WTC11 (cell line): Measurements from ENCODE around the gene MGRN1.

Experiments used
- CREB1 ChIP-seq: sonication (generic); formaldehyde crosslinking; IDR thresholded peaks from 2 replicates; pipeline ENCODE4 v1.8.0; 2023; ENCODE audit warnings: mild to moderate bottlenecking, missing genetic modification reagents
- ESRRA ChIP-seq: sonication (generic); formaldehyde crosslinking; IDR thresholded peaks from 2 replicates; pipeline ENCODE4 v1.8.1; 2022; ENCODE audit warnings: mild to moderate bottlenecking, missing genetic modification reagents, borderline replicate concordance
- FOXJ3 ChIP-seq: sonication (generic); formaldehyde crosslinking; IDR thresholded peaks from 2 replicates; pipeline ENCODE4 v1.9.0; 2021; ENCODE audit warnings: missing genetic modification reagents, mild to moderate bottlenecking, borderline replicate concordance
- SOX15 ChIP-seq: fragments of 250-450 bp; sonication (Bioruptor Pico); IDR thresholded peaks from 2 replicates; pipeline ENCODE4 v1.9.0; 2021; ENCODE audit warnings: mild to moderate bottlenecking
- TEAD4 ChIP-seq: sonication (generic); formaldehyde crosslinking; IDR thresholded peaks from 2 replicates; pipeline ENCODE4 v1.8.0; 2022; ENCODE audit warnings: mild to moderate bottlenecking, missing genetic modification reagents
- TF ChIP-seq, protein P1 (sequence below): fragments of 200-600 bp; IDR thresholded peaks from 2 replicates; pipeline ENCODE4 v1.8.0; 2022; ENCODE audit warnings: antibody characterized with exemption
- TF ChIP-seq, protein P2 (sequence below): sonication (generic); formaldehyde crosslinking; conservative IDR thresholded peaks from 2 replicates; pipeline ENCODE4 v1.8.1; 2022; ENCODE audit warnings: mild to moderate bottlenecking, missing genetic modification reagents
- TF ChIP-seq, protein P3 (sequence below): sonication (generic); formaldehyde crosslinking; IDR thresholded peaks from 2 replicates; pipeline ENCODE4 v1.8.1; 2022; ENCODE audit warnings: mild to moderate bottlenecking, missing genetic modification reagents, moderate library complexity, borderline replicate concordance
- TF ChIP-seq, protein P4 (sequence below): sonication (generic); formaldehyde crosslinking; IDR thresholded peaks from 2 replicates; pipeline ENCODE4 v1.8.1; 2023; ENCODE audit warnings: mild to moderate bottlenecking, missing genetic modification reagents, moderate library complexity
- TF ChIP-seq, protein P5 (sequence below): sonication (generic); formaldehyde crosslinking; IDR thresholded peaks from 2 replicates; pipeline ENCODE4 v1.8.1; 2022; ENCODE audit warnings: missing genetic modification reagents, borderline replicate concordance
- TF ChIP-seq, protein P6 (sequence below): sonication (generic); formaldehyde crosslinking; IDR thresholded peaks from 2 replicates; pipeline ENCODE4 v1.8.1; 2023; ENCODE audit warnings: mild to moderate bottlenecking, moderate library complexity, missing genetic modification reagents

DNA sequence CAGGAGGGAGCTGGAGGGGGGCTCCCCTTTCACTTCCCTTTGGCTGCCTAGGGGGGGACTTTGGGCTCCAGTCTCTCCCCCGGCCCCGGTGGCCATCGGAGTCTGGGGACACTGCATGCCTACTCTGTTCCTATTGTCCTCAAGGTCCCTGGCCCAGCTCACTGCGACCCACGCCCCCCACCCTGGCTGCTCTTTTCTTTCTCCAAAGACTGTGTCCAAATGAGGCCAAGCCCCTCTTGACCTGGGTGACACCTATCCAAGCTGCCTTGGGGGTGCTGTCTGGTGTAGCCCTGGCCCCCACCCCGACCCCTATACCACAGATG is 22.8 kb upstream of the MGRN1 start:
- no peak for TF ChIP-seq ESRRA
- TF ChIP-seq, protein P1, sequence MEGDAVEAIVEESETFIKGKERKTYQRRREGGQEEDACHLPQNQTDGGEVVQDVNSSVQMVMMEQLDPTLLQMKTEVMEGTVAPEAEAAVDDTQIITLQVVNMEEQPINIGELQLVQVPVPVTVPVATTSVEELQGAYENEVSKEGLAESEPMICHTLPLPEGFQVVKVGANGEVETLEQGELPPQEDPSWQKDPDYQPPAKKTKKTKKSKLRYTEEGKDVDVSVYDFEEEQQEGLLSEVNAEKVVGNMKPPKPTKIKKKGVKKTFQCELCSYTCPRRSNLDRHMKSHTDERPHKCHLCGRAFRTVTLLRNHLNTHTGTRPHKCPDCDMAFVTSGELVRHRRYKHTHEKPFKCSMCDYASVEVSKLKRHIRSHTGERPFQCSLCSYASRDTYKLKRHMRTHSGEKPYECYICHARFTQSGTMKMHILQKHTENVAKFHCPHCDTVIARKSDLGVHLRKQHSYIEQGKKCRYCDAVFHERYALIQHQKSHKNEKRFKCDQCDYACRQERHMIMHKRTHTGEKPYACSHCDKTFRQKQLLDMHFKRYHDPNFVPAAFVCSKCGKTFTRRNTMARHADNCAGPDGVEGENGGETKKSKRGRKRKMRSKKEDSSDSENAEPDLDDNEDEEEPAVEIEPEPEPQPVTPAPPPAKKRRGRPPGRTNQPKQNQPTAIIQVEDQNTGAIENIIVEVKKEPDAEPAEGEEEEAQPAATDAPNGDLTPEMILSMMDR: no peak
- TF ChIP-seq, protein P2, sequence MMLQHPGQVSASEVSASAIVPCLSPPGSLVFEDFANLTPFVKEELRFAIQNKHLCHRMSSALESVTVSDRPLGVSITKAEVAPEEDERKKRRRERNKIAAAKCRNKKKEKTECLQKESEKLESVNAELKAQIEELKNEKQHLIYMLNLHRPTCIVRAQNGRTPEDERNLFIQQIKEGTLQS (CRISPR knock-in tag): no peak
- TF ChIP-seq, protein P3, sequence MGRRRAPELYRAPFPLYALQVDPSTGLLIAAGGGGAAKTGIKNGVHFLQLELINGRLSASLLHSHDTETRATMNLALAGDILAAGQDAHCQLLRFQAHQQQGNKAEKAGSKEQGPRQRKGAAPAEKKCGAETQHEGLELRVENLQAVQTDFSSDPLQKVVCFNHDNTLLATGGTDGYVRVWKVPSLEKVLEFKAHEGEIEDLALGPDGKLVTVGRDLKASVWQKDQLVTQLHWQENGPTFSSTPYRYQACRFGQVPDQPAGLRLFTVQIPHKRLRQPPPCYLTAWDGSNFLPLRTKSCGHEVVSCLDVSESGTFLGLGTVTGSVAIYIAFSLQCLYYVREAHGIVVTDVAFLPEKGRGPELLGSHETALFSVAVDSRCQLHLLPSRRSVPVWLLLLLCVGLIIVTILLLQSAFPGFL (CRISPR knock-in tag): no peak
- TF ChIP-seq CREB1 (CRISPR knock-in tag): no peak
- TF ChIP-seq TEAD4 (CRISPR knock-in tag): no peak
- TF ChIP-seq, protein P4, sequence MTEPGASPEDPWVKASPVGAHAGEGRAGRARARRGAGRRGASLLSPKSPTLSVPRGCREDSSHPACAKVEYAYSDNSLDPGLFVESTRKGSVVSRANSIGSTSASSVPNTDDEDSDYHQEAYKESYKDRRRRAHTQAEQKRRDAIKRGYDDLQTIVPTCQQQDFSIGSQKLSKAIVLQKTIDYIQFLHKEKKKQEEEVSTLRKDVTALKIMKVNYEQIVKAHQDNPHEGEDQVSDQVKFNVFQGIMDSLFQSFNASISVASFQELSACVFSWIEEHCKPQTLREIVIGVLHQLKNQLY (CRISPR knock-in tag): no peak
- TF ChIP-seq, protein P5, sequence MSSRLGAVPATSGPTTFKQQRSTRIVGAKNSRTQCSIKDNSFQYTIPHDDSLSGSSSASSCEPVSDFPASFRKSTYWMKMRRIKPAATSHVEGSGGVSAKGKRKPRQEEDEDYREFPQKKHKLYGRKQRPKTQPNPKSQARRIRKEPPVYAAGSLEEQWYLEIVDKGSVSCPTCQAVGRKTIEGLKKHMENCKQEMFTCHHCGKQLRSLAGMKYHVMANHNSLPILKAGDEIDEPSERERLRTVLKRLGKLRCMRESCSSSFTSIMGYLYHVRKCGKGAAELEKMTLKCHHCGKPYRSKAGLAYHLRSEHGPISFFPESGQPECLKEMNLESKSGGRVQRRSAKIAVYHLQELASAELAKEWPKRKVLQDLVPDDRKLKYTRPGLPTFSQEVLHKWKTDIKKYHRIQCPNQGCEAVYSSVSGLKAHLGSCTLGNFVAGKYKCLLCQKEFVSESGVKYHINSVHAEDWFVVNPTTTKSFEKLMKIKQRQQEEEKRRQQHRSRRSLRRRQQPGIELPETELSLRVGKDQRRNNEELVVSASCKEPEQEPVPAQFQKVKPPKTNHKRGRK (CRISPR knock-in tag): no peak
- no peak for TF ChIP-seq SOX15 (CRISPR knock-in tag)
- TF ChIP-seq, protein P6, sequence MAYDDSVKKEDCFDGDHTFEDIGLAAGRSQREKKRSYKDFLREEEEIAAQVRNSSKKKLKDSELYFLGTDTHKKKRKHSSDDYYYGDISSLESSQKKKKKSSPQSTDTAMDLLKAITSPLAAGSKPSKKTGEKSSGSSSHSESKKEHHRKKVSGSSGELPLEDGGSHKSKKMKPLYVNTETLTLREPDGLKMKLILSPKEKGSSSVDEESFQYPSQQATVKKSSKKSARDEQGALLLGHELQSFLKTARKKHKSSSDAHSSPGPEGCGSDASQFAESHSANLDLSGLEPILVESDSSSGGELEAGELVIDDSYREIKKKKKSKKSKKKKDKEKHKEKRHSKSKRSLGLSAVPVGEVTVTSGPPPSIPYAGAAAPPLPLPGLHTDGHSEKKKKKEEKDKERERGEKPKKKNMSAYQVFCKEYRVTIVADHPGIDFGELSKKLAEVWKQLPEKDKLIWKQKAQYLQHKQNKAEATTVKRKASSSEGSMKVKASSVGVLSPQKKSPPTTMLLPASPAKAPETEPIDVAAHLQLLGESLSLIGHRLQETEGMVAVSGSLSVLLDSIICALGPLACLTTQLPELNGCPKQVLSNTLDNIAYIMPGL (CRISPR knock-in tag): no peak
- no peak for TF ChIP-seq FOXJ3 (CRISPR knock-in tag)
